ENCODE measurements around the gene RNF13.
"Not testable (repeated sequence)": the region's sequence is repeated elsewhere in the genome, so short reads cannot be mapped to it uniquely, and the experiment has no call there.

RNF13 gene

DNA sequence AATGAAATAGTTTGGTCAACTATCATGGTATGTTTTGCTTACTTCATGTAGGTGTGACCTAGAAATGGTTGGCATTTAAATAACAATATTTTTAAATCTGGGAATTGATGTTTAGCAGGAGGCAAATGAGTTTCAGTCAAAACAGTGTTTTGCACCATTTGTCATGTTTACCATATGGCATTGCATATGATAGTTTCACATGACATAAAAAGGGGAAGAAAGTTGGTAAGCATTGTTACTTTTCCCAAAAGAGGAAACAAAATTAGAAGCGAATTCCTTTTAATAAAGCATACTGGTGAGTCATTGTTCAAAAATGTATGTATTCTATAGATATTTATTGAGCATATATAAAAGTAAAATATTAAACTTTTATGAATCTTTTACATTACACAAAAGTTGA is 2.3 kb downstream of the RNF13 start:
- no peaks in the 10 kb centered on the region for H3K27me3 Mint-ChIP-seq
- no peaks in the 10 kb centered on the region for H3K9me3 Mint-ChIP-seq
- H3K36me3 Mint-ChIP-seq: peaks cover 18% of the 10 kb centered on the region
- H3K27ac Mint-ChIP-seq: no peak overlapping the region
- H3K4me1 Mint-ChIP-seq: peaks cover 73% of the 10 kb centered on the region
- no peak for ATAC-seq
- H3K4me3 Mint-ChIP-seq: peak overlapping the region; percentile 18

- H3K27ac Mint-ChIP-seq: no peak overlapping the region
- H3K4me3 Mint-ChIP-seq: no peak overlapping the region
- H3K9me3 Mint-ChIP-seq: no peaks in the 10 kb centered on the region
- H3K4me1 Mint-ChIP-seq: peaks cover 74% of the 10 kb centered on the region
- peaks cover 18% of the 10 kb centered on the region for H3K36me3 Mint-ChIP-seq
- no peak for ATAC-seq
- H3K27me3 Mint-ChIP-seq: no peaks in the 10 kb centered on the region
Observed at GRCh38 chr3:149815728-149816127, 2.7 kb downstream of the RNF13 start.

DNA sequence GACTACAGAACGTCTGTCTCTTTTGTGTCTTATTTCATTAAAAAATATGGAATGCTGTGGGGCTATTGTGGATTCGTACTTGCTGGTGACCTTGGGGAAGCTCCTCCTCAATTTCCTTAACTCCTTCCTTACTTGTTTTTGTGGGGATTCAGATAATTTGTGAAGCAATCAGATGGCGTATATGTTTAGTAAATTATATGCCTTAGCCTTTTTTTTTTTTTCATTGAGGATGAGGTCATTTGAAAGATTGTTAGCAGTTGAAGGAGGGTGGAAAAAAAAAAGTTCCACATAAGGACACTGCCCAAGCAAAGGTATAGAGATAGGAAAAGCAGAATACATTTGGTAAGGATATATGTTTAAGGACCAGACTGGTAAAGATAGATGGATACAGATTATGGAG is 3.3 kb downstream of the RNF13 start:
- no peaks in the 10 kb centered on the region for H3K27me3 Mint-ChIP-seq
- peaks cover 74% of the 10 kb centered on the region for H3K4me1 Mint-ChIP-seq
- peak overlapping the region; percentile 6 for H3K27ac Mint-ChIP-seq
- no peaks in the 10 kb centered on the region for H3K9me3 Mint-ChIP-seq
- no peak overlapping the region for H3K4me3 Mint-ChIP-seq
- no peak for ATAC-seq
- H3K36me3 Mint-ChIP-seq: peaks cover 18% of the 10 kb centered on the region

DNA sequence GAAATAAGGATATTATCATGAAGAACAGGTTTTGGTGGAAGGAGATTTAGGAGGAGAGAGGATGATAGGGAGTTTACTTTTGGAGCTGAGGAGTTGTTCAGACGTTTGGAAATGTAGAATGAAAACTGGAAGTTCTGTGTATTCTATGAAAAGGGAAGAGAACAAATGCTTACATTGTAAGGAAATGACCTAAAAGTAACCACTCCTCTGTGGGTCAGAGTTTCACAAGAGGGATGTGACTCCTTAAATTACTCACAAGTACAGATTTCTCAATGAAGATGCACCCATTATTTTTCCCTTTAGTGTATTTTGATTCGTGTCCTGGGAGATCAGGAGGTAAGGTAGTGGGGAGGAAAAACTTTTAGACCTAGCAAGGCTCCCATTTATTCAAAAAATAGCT is 4.0 kb downstream of the RNF13 start:
- Mint-ChIP-seq H3K9me3 (no peaks in the 10 kb centered on the region), H3K4me3 (no peak overlapping the region), H3K4me1 (peaks cover 75% of the 10 kb centered on the region), H3K27me3 (no peaks in the 10 kb centered on the region), H3K27ac (peak overlapping the region; percentile 6), H3K36me3 (peaks cover 23% of the 10 kb centered on the region)
- ATAC-seq: no peak

- Mint-ChIP-seq H3K27me3 (no peaks in the 10 kb centered on the region), H3K36me3 (peaks cover 36% of the 10 kb centered on the region), H3K9me3 (peaks cover 3% of the 10 kb centered on the region), H3K4me3 (no peak overlapping the region), H3K4me1 (peaks cover 71% of the 10 kb centered on the region), H3K27ac (no peak overlapping the region)
- no peak for ATAC-seq
Observed at GRCh38 chr3:149819432-149819831, 6.4 kb downstream of the RNF13 start.

DNA sequence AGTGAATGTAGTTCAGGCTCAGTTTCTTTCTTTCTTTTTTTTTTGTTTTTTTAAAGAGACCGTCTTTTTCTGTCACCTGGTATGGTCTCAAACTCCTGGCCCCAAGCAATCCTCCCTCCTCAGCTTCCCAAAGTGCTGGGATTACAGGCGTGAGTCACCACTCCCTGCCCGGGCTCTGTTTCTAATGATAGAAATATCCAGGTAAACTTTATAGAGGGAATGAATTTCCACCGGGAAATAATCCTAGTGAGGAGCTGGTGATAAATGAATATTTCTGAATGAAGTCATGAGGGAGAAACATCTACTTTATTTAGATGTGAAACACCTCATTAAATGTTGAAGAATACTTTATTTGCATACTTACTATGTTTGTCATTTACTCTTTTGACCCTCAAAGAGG is 7.2 kb downstream of the RNF13 start:
- Mint-ChIP-seq H3K4me3 (no peak overlapping the region), H3K27ac (no peak overlapping the region)

DNA sequence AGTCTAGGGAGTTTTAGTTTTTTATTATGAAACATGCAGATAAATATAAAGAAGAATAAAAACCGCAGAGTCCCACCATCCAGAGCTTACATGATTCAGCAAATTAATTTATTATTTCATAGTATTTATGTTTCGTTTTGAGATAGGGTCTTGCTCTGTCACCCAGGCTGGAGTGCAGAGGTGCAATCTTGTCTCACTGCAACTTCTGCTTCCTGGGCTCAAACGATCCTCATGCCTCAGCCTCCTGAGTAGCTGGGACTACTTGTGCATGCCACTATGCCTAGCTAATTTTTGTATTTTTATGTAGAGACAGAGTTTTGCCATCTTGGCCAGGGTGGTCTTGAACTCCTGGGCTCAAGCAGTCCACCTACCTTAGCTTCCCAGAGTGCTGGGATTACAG is 13.6 kb downstream of the RNF13 start:
- H3K36me3 Mint-ChIP-seq: peaks cover 43% of the 10 kb centered on the region
- H3K9me3 Mint-ChIP-seq: peaks cover 13% of the 10 kb centered on the region
- no peaks in the 10 kb centered on the region for H3K27me3 Mint-ChIP-seq
- H3K27ac Mint-ChIP-seq: no peak overlapping the region
- H3K4me3 Mint-ChIP-seq: no peak overlapping the region
- peaks cover 25% of the 10 kb centered on the region for H3K4me1 Mint-ChIP-seq
- ATAC-seq: no peak

More for the DNA sequence above, 7.2 kb downstream of the RNF13 start:
- ATAC-seq: no peak
- Mint-ChIP-seq H3K27me3 (no peaks in the 10 kb centered on the region), H3K36me3 (peaks cover 37% of the 10 kb centered on the region), H3K4me1 (peaks cover 64% of the 10 kb centered on the region), H3K9me3 (peaks cover 3% of the 10 kb centered on the region)

- Mint-ChIP-seq H3K9me3 (peaks cover 14% of the 10 kb centered on the region), H3K36me3 (peaks cover 48% of the 10 kb centered on the region), H3K4me1 (peaks cover 17% of the 10 kb centered on the region), H3K27ac (no peak overlapping the region), H3K4me3 (no peak overlapping the region), H3K27me3 (no peaks in the 10 kb centered on the region)
- no peak for ATAC-seq
Observed at GRCh38 chr3:149828390-149828789, 15.4 kb downstream of the RNF13 start.

DNA sequence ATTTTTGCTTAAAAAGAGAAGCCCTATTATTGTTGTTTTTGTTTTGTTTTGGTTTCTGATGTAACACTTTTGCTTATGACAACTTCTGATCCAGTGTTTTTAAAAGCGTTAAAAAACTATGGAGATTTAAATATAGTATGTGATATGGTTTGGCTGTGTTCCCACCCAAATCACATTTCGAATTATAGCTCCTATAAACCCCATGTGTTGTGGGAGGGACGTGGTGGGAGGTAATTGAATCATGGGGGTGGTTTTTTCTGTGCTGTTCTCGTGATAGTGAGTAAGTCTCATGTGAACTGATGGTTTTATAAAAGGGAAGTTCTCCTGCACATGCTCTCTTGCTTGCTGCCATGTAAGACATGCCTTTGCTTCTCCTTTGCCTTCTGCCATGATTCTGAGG is 16.6 kb downstream of the RNF13 start:
- peaks cover 13% of the 10 kb centered on the region for H3K9me3 Mint-ChIP-seq
- peaks cover 11% of the 10 kb centered on the region for H3K4me1 Mint-ChIP-seq
- not testable (repeated sequence) for H3K4me3 Mint-ChIP-seq, H3K27me3 Mint-ChIP-seq, H3K27ac Mint-ChIP-seq, ATAC-seq
- H3K36me3 Mint-ChIP-seq: peaks cover 47% of the 10 kb centered on the region

- Mint-ChIP-seq H3K4me3 (no peak overlapping the region), H3K27ac (no peak overlapping the region), H3K27me3 (no peaks in the 10 kb centered on the region), H3K4me1 (peaks cover 3% of the 10 kb centered on the region), H3K9me3 (peaks cover 18% of the 10 kb centered on the region), H3K36me3 (peaks cover 44% of the 10 kb centered on the region)
- ATAC-seq: no peak
Observed at GRCh38 chr3:149830902-149831301, 17.9 kb downstream of the RNF13 start.

DNA sequence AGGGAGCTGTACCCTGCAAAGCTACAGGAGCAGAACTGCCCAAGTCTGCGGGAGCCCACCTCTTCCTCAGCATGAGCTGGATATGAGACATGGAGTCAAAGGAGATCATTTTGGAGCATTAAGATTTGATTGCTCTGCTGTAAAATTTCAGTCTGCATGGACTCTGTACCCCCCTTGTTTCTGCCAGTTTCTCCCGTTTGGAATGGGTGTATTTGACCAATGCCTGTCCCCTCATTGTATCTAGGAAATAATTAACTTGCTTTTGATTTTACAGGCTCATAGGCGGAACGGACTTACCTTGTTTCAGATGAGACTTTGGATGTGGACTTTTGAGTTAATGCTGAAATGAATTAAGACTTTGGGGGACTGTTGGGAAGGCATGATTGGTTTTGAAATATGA is 18.3 kb downstream of the RNF13 start:
- H3K4me1 Mint-ChIP-seq: no peaks in the 10 kb centered on the region
- no peak overlapping the region for H3K27ac Mint-ChIP-seq
- no peak for ATAC-seq
- H3K36me3 Mint-ChIP-seq: peaks cover 46% of the 10 kb centered on the region
- H3K27me3 Mint-ChIP-seq: no peaks in the 10 kb centered on the region
- H3K9me3 Mint-ChIP-seq: peaks cover 18% of the 10 kb centered on the region
- H3K4me3 Mint-ChIP-seq: no peak overlapping the region

GRCh38 chr3:149832086-149832485 is 19.1 kb downstream of the RNF13 start:
- Mint-ChIP-seq H3K36me3 (peaks cover 54% of the 10 kb centered on the region), H3K4me3 (no peak overlapping the region), H3K4me1 (no peaks in the 10 kb centered on the region), H3K9me3 (peaks cover 18% of the 10 kb centered on the region), H3K27ac (no peak overlapping the region), H3K27me3 (no peaks in the 10 kb centered on the region)
- no peak for ATAC-seq

- Mint-ChIP-seq H3K4me1 (no peaks in the 10 kb centered on the region), H3K27me3 (no peaks in the 10 kb centered on the region), H3K4me3 (no peak overlapping the region), H3K9me3 (peaks cover 24% of the 10 kb centered on the region), H3K36me3 (peaks cover 65% of the 10 kb centered on the region), H3K27ac (no peak overlapping the region)
- no peak for ATAC-seq
Observed at GRCh38 chr3:149833241-149833640, 20.2 kb downstream of the RNF13 start.

- not testable (repeated sequence) for H3K4me3 Mint-ChIP-seq, H3K27me3 Mint-ChIP-seq, ATAC-seq, H3K27ac Mint-ChIP-seq
- H3K4me1 Mint-ChIP-seq: peaks cover 28% of the 10 kb centered on the region
- H3K9me3 Mint-ChIP-seq: peaks cover 16% of the 10 kb centered on the region
- peaks cover 46% of the 10 kb centered on the region for H3K36me3 Mint-ChIP-seq
Observed at GRCh38 chr3:149838491-149838890, 25.5 kb downstream of the RNF13 start.

GRCh38 chr3:149839469-149839868 is 26.5 kb downstream of the RNF13 start:
- H3K27ac Mint-ChIP-seq, H3K27me3 Mint-ChIP-seq, ATAC-seq, H3K4me3 Mint-ChIP-seq: not testable (repeated sequence)
- H3K9me3 Mint-ChIP-seq: peaks cover 15% of the 10 kb centered on the region
- H3K36me3 Mint-ChIP-seq: peaks cover 43% of the 10 kb centered on the region
- peaks cover 37% of the 10 kb centered on the region for H3K4me1 Mint-ChIP-seq

- peaks cover 39% of the 10 kb centered on the region for H3K36me3 Mint-ChIP-seq
- no peak for ATAC-seq
- no peak overlapping the region for H3K27ac Mint-ChIP-seq
- H3K4me3 Mint-ChIP-seq: no peak overlapping the region
- peaks cover 13% of the 10 kb centered on the region for H3K9me3 Mint-ChIP-seq
- peaks cover 41% of the 10 kb centered on the region for H3K4me1 Mint-ChIP-seq
- H3K27me3 Mint-ChIP-seq: no peaks in the 10 kb centered on the region
Observed at GRCh38 chr3:149839896-149840295, 26.9 kb downstream of the RNF13 start.

- Mint-ChIP-seq H3K9me3 (peaks cover 6% of the 10 kb centered on the region), H3K4me3 (no peak overlapping the region), H3K36me3 (peaks cover 44% of the 10 kb centered on the region), H3K27me3 (no peaks in the 10 kb centered on the region), H3K4me1 (peaks cover 64% of the 10 kb centered on the region), H3K27ac (no peak overlapping the region)
- no peak for ATAC-seq
Observed at GRCh38 chr3:149843502-149843901, 30.5 kb downstream of the RNF13 start.

All from stimulated activated memory B cell treated with anti-CD40 and anti-IgM and Interleukin-4, amounts not matched to agents 10 μg/mL and 1 μg/mL and 100 μg/mL, for 72 hours (primary cell).